PC-3 (cell line): ENCODE data around the gene TSSC4. TPM values are rescaled to one million over a fixed set of nuclear protein-coding genes. Genes with fewer than 3 reads are reported as not detected.

Source experiments
- ATAC-seq: fragments of 200-7000 bp; cut with Tn5 transposase; 2 replicates; pipeline ENCODE4 v1.9.1; 2020; ENCODE audit warnings: mild to moderate bottlenecking, moderate library complexity
- BruUV-seq: library from RNA; stranded (reverse); fragments of 400-500 nt; replicated peaks from 2 replicates; lab custom pipeline; 2021; lab: Mats Ljungman, UMichigan
- CTCF ChIA-PET: fragments of 300-600 bp; sonication (Branson Sonifier 250); formaldehyde crosslinking; loops from one replicate; lab custom pipeline; 2022; ENCODE audit warnings: antibody characterized with exemption; lab: Charles Lee
- POLR2A ChIA-PET: fragments of 300-600 bp; sonication (Branson Sonifier 250); formaldehyde crosslinking; loops from one replicate; lab custom pipeline; 2022; ENCODE audit warnings: antibody characterized with exemption; ENCODE audit not compliant: unreplicated experiment; lab: Charles Lee
- DNase-seq: peaks from one replicate; pipeline ENCODE4 v3.0.0-alpha.2; 2015
- H2AFZ ChIP-seq: fragments of 300-600 bp; sonication (generic); 2 replicates; pipeline ENCODE4 v1.6.0; 2016; ENCODE audit warnings: antibody characterized with exemption, low read length
- H3F3A ChIP-seq: fragments of 300-600 bp; sonication (generic); one replicate; pipeline ENCODE4 v1.6.0; 2017; ENCODE audit warnings: antibody characterized with exemption, low read length, control low read depth, mild to moderate bottlenecking; ENCODE audit not compliant: unreplicated experiment
- H3K27ac ChIP-seq: fragments of 300-600 bp; sonication (generic); 2 replicates; pipeline ENCODE4 v1.5.1; 2016; ENCODE audit warnings: mild to moderate bottlenecking, low read length
- H3K27me3 ChIP-seq: fragments of 300-600 bp; sonication (generic); 2 replicates; pipeline ENCODE4 v1.6.1; 2016; ENCODE audit warnings: low read length, mixed read lengths
- H3K36me3 ChIP-seq: fragments of 300-600 bp; sonication (generic); 2 replicates; pipeline ENCODE4 v1.6.1; 2016; ENCODE audit warnings: low read depth, mixed run types, low read length, mixed read lengths
- H3K4me1 ChIP-seq: fragments of 300-600 bp; sonication (generic); 2 replicates; pipeline ENCODE4 v1.5.1; 2016; ENCODE audit warnings: low read length; ENCODE audit not compliant: insufficient read depth
- H3K4me2 ChIP-seq: fragments of 300-600 bp; sonication (generic); 2 replicates; pipeline ENCODE4 v1.6.0; 2016; ENCODE audit warnings: low read length
- H3K4me3 ChIP-seq: fragments of 300-600 bp; sonication (generic); 2 replicates; pipeline ENCODE4 v1.5.1; 2016; ENCODE audit warnings: mild to moderate bottlenecking, low read length, mixed read lengths
- H3K79me2 ChIP-seq: fragments of 300-600 bp; sonication (generic); 2 replicates; pipeline ENCODE4 v1.6.1; 2017; ENCODE audit warnings: low read length, mixed read lengths
- H3K9ac ChIP-seq: fragments of 300-600 bp; sonication (generic); 2 replicates; pipeline ENCODE4 v1.6.0; 2016; ENCODE audit warnings: mild to moderate bottlenecking, low read length
- H3K9me2 ChIP-seq: fragments of 300-600 bp; sonication (generic); replicated peaks from 2 replicates; pipeline ENCODE4 v1.6.1; 2016; ENCODE audit warnings: mixed run types, low read length, mixed read lengths
- H3K9me3 ChIP-seq: fragments of 300-600 bp; sonication (generic); 2 replicates; pipeline ENCODE4 v1.6.1; 2016; ENCODE audit warnings: low read length, mixed read lengths
- H4K20me1 ChIP-seq: fragments of 300-600 bp; sonication (generic); 2 replicates; pipeline ENCODE4 v1.6.1; 2016; ENCODE audit warnings: low read length, mixed read lengths
- EZH2 ChIP-seq: fragments of 300-600 bp; sonication (generic); IDR thresholded peaks from one replicate; pipeline ENCODE4 v1.6.1; 2017; ENCODE audit warnings: antibody characterized with exemption, mild to moderate bottlenecking, low read length; ENCODE audit not compliant: unreplicated experiment
- EZH2phosphoT487 ChIP-seq: fragments of 300-600 bp; sonication (generic); IDR thresholded peaks from 2 replicates; pipeline ENCODE4 v1.6.1; 2018; ENCODE audit warnings: mild to moderate bottlenecking, antibody characterized with exemption, low read length, borderline replicate concordance
- intact Hi-C: fragments of 100-400 bp; cut with micrococcal nuclease; formaldehyde crosslinking; loops from 2 replicates; pipeline ENCODE4 v1.9.0; 2023
- total RNA-seq: library from RNA; depleted of rRNA; stranded (reverse); fragments of >200 nt; gene quantifications from 2 replicates; pipeline ENCODE4 v1.2.3, GENCODE V29; 2014
- TF ChIP-seq, protein P1 (sequence below): fragments of 300-600 bp; sonication (generic); conservative IDR thresholded peaks from 2 replicates; pipeline ENCODE4 v1.5.1; 2017; ENCODE audit warnings: antibody characterized with exemption, low read depth, mild to moderate bottlenecking, low read length

TSSC4 gene
- total RNA-seq, 1 experiment from 2014 or later, result 88.3 TPM

DNA sequence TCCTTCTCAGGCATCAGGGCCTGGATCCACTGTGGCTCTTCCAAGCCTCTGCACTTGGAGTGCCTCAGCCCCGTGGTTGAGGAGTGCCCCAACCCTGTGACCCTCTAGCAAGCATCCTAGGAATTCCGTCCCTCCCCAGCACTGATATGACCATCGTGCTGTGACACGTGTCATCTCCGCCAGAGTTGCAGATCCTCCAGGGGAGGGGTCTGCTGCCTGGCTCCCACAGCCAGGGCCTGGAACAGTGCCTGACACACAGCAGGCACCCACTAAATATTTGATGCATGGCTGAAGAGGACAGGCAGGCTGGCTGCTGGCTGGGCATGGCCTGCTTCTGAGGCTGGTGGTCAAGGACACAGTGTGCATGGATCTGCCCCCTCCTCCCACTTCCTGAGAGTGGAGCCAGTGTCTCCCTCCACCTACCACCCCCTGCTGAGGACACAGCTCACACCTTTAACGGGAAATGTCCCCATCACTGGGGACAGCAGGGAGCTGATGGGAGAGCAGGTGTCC, 25.2 kb upstream of the TSSC4 start:
- no peaks in the 10 kb centered on the region for H3K9me3 ChIP-seq
- intact Hi-C loops, result no loop called here
- no peaks in the 10 kb centered on the region for H3K36me3 ChIP-seq
- H3K27me3 ChIP-seq, result no peaks in the 10 kb centered on the region
- no peak overlapping the region for H2AFZ ChIP-seq
- H3K79me2 ChIP-seq, result peaks cover 30% of the 10 kb centered on the region
- no peaks in the 10 kb centered on the region for H3K9me2 ChIP-seq
- H3F3A ChIP-seq, result no peaks in the 10 kb centered on the region
- no peak for ATAC-seq
- CTCF ChIA-PET, result no interaction called here
- BruUV-seq, result no TSS peak
- no peak for DNase-seq
- no peak for TF ChIP-seq EZH2phosphoT487
- no peak for TF ChIP-seq EZH2
- TF ChIP-seq, protein P1, sequence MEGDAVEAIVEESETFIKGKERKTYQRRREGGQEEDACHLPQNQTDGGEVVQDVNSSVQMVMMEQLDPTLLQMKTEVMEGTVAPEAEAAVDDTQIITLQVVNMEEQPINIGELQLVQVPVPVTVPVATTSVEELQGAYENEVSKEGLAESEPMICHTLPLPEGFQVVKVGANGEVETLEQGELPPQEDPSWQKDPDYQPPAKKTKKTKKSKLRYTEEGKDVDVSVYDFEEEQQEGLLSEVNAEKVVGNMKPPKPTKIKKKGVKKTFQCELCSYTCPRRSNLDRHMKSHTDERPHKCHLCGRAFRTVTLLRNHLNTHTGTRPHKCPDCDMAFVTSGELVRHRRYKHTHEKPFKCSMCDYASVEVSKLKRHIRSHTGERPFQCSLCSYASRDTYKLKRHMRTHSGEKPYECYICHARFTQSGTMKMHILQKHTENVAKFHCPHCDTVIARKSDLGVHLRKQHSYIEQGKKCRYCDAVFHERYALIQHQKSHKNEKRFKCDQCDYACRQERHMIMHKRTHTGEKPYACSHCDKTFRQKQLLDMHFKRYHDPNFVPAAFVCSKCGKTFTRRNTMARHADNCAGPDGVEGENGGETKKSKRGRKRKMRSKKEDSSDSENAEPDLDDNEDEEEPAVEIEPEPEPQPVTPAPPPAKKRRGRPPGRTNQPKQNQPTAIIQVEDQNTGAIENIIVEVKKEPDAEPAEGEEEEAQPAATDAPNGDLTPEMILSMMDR, result no peak
- no peak overlapping the region for H3K27ac ChIP-seq
- H3K4me2 ChIP-seq, result no peak overlapping the region
- H4K20me1 ChIP-seq, result peaks cover 22% of the 10 kb centered on the region
- H3K9ac ChIP-seq, result no peak overlapping the region
- H3K4me3 ChIP-seq, result no peak overlapping the region
- no peaks in the 10 kb centered on the region for H3K4me1 ChIP-seq
- POLR2A ChIA-PET, result no interaction called here

DNA sequence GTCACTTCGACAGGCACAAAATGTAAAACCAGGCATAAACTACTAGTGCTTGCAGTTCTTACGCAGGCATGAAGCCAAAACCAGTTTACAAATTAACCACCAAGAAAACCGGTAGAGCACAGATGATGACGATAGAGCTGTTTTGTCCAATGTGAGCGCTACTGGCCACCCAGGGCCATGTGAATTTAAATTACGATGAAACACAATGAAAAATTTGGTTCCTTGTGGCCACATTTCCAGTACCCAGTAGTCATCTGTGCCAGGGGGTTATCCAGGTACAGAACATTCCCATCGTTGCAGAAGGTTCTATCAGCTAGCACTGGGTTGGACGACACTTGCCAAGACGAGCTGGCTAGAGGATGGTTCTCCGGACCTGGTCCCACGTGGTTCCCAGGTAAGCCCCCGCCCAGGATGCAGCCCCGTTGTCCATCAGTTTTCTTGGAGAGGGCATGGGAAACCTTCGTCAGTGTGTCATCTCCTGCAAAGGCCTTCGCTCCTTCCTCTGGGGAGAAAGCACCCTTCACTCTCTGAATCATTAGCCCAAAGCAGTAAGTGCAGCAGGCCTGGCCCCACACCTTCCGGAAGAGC, 24.5 kb upstream of the TSSC4 start:
- Histone ChIP-seq H3K79me2 (peaks cover 37% of the 10 kb centered on the region), H3K9me3 (no peaks in the 10 kb centered on the region), H3K27me3 (no peaks in the 10 kb centered on the region), H3F3A (no peaks in the 10 kb centered on the region), H3K4me3 (no peak overlapping the region), H3K36me3 (no peaks in the 10 kb centered on the region), H3K9ac (no peak overlapping the region), H3K27ac (no peak overlapping the region), H2AFZ (no peak overlapping the region), H3K4me1 (no peaks in the 10 kb centered on the region), H3K9me2 (no peaks in the 10 kb centered on the region), H4K20me1 (peaks cover 28% of the 10 kb centered on the region), H3K4me2 (no peak overlapping the region)
- ChIA-PET POLR2A (no interaction called here), CTCF (no interaction called here)
- TF ChIP-seq, protein P1, result no peak
- TF ChIP-seq EZH2phosphoT487, result no peak
- TF ChIP-seq EZH2, result no peak
- TSS peak; percentile 18 for BruUV-seq
- intact Hi-C loops, result no loop called here
- DNase-seq (no peak), ATAC-seq (no peak)
